HG02678 (cell line): ENCODE data around the gene DCAF6.
A peak's percentile ranks its signal among the peaks of the same experiment; 100 is the strongest.
"Not testable (repeated sequence)": the region's sequence is repeated elsewhere in the genome, so short reads cannot be mapped to it uniquely, and the experiment has no call there.

Experiments used
- ATAC-seq: cut with Tn5 transposase; IDR thresholded peaks from one replicate; pipeline ENCODE4 v1.9.1; 2021; ENCODE audit warnings: mild to moderate bottlenecking, moderate library complexity; ENCODE audit not compliant: unreplicated experiment

DCAF6 gene

DNA sequence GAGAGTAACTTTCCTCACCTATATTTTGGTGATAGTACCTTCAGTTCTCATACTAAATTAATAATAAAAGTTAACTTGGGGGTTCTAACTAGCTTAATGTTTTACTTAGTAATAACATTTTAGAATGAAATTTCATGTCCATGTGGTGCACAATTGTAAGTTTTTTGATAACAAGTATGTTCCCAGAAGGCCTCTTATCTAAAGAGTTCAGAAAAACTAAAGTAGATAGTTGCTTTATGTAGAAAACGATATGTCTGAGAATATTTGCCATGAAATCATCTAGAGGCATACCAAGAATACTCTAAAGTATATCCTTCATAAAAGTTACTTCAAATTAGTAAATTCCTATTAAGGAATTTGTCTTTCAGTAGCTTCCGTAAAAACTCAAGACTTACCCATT is 12.4 kb upstream of the DCAF6 start:
- no peak for ATAC-seq

DNA sequence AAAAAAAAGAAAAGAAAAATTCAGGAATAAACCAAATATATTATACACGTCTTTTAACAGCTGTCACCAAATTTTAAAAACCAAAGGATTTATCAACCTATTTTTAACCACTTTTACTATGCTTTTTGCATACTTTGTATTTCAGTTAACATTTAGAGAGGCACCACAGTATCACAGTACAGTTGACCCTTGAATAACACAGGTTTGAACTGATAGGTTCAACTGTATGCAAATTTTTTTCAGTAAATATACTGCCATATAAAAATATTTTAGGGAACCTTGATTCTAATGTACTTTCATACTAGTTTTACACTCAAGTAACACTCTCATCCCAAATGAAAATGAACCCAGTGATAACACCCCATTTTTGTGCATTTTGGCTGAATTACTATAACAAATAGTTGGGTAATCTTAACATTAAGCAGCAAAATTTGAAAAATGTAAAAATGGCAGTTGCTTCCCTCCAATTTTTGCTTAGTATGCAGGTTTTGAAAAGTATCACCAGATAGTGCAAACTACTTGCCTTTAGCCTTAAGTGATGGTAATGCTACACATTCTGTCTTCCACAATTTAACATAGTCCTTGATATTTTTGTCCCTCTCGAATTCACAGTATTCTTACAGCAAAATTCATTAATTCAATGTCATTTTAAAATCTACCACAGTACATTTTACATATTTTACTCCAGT is 11.8 kb upstream of the DCAF6 start:
- no peak for ATAC-seq

DNA sequence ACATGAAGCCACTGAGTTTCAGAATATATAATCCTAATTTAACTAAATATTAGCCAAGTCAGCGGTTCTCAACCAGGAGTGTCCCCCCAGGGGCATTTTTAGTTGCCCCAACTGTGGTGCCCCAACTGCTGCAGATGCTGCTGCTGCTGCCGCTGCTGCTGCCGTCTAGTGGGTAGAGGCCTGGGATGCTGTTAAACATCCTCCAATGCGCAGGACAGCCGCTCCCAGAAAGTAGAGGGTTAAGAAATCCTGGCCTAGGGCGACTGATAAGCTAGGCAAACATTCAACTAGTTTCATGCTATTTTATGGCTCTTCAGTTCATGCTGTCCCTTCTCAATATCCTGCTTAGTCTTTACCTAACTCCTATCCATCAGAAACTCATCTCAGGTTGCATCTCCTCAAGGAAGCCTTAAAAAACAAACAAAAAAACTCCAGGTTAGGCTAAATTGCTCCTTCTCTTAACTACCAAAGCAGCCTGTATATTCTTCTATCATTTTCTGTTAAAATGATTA is 9.9 kb upstream of the DCAF6 start:
- ATAC-seq, result no peak

DNA sequence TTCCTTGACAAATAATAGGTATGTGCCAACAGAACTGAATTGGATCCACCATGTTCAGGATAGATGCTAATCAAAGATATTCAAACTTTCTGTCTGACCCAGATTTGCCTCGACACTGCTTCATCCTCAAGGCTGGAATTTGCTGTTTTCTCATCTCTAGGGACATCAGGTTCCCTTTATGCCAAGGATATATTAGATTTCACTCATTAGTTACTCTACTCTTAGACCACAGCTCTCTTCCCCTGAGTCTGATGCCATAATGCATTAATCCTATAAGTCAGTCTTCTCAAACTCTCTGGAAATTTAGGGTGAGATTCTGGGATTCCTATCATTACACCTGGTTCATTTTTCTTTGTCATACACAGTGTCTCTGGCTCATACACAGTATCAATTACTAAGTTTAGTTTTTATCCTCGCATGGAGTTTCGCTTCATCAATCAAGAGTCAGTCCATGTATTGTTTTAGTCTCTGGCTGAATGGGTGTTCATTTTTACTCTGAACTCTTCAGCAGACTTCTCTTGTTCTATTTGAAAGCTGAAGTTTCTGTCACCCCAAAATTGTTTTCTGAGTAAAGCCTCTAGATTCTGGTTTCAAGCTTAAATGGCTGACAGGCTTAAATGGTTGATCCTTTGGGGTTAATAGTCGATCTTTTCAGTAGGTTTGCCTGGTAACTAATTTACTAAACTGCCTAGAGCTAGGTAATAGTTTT is 9.3 kb upstream of the DCAF6 start:
- peak; percentile 48 for ATAC-seq

DNA sequence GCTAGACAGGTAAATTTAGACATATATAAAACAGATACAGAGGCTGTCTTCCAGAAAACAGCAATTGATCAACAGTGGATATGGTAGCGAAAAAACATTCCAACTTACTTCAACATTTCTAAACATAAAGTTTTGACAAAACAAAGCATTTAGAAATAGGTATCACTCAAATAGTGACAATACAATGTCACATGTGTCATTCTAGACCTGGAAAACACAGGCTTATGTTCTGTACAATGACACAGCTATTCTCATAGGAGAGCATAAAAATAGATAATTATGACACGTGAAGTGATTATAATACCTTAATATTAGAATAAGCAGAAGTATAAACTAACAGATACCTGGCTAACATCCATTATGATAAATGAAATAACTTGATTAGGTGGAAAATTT is 8.0 kb upstream of the DCAF6 start:
- ATAC-seq, result no peak

DNA sequence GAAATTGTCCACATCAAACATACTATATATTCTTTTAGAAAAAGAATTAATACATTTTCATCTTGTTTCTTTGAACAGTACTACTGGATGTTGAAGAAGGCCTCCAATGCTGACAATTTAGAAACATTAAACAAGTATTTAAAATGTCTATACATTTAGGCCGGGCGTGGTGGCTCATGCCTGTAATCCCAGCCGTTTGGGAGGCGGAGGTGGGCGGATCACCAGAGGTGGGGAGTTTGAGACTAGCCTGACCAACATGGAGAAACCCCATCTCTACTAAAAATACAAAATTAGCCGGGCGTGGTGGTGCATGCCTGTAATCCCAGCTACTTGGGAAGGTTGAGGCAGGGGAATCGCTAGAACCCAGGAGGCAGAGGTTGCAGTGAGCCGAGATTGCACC is 7.6 kb upstream of the DCAF6 start:
- not testable (repeated sequence) for ATAC-seq

DNA sequence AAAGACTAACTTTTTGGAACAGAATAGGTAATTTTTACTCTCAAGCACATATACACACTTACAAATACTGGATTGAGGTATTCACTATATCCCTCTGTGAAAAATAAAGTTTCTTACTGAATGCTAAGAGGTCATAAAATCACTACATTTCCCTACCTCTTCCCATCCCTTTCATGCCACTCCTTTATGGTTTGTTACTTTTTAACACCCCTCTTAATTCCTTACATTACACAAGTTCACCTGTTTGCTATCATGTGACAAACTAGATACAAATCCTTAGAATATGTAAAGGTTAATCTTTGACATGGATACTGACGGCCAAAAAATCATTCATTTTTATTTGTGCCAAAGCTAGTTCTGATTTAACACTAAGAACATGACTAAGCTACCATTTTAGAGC is 6.8 kb upstream of the DCAF6 start:
- no peak for ATAC-seq

DNA sequence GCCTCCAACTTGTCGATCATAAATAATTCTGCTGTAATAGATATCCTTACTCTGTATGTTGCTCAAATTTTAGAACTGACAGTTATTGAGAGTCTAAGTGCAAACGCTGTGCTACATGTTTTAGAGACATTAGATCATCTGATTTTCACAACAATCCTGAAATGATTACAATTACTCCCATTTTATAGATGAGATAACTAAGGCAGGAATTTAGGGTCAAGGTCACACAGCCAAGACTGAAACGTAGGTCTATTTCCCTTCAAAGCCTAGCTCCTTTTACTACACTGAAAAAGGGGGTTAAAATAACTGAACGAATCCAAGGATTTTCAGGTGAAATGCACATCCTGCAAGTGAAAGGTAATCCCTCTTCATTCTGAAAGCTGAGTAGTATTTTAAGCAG is 2.7 kb upstream of the DCAF6 start:
- ATAC-seq, result no peak

DNA sequence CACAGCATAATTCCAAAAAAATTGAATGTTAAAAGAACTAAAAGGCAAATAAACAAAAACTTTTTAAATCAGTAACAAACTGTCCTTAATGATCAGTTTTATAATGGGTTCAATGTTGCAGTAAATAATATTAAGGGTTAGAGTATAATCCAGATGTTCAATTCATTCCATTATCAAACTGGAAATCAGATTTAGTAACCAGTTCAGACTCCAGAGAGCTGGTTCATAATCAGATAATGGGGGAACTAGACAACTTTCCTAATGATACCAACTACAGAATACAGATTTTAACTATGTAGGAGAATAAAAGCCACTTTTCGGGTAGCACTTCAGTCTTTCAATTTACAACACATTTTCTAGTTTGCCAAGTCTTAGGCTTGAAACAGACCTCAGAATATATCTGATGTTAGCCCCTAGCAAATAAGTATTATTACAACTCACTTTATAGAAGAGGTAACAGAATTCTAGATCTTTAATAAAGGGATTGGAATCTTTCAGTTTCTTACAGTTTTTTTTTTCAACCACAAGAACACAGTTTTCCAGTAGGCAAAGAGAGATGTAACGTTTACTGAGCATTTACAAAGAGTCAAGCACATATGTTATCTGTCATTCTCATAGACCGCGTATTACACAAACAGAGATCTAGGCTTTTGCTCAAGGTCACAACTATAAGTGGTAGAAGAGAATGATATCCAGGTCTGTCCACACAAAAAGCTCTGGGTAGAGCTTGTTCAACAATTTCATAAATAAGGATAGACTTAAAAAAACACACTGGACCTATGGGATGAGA is 1.9 kb upstream of the DCAF6 start:
- no peak for ATAC-seq

DNA sequence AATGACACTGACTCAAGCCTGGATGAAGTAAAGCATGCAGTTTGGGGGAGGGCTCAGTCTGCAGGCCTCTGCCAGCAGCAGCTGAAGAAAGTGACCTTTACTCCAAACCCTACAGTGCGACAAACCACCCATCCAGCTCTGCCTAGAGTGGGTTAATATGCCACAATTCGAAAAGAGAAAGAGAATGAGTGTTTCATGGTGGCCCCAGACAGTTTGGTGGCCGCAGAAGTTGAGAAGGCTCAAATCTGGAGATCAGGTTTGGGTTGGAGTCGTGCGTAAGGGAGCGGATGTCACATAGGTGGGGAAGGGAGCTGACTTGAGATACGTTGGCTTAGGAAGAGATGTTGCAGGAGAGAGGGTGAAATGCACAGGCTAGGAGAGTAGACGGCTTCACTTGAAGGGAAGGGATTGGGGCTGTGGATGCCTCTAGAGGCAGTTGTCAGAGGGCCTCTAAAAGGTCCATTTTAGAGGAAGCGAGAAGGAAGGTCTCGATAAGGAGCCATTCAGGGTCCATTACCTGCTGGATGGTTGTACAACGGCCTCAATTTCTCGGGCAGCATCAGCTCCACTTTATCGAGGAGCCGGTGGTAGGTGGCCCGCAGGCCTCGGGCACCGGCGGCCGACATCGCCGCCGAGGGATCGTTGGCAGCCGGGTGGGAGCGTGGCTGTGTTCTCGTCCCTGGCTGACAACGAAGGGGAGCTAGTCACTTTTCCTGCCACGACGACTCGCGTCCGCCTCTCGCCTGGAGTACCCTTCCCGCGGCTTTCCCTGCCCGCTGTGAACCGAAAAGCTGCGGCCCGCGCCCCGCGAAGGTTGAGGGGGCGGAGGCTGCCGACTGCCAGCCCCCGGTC is 1.0 kb upstream of the DCAF6 start:
- ATAC-seq, result peak; percentile 4

DNA sequence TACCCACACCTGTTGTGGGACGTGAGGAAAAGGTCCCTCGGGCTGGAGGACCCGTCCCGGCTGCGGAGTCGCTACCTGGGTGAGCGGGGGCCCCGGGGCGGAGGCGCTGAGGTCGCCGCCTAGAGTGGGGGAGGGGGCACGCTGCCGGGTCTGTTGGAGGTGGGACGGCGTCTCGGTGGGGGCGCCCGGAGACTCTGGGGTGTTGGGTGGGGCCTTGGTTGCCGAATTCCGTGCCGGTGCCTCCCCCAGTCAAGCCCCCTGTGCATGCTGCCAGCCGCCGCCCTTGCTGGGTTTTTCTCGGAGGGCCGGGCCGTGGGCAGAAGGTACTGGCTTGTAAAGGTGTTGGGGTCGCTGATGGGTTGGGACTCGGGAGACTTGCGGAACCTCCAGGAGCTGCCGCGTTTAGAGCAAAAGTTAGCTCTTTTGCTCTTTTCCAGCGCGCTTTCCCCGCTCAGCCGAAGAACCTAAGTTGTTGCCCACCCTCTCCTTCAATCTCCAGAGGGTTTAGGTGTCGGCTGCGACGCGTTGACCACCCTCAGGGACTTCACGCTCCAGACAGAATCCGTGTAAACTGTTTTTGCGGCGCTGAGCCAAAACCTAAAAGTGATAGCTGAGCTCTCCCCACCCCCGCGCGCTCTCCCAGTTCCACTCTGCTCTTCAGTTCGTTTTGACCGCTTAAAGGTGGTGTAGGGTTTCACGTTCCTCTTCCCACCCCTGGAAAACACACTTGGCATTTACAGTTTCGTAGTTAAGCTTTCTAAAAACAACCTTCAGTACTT is 636 bp downstream of the DCAF6 start, which contains the start of gene MPC2:
Gene MPC2 (minus strand): TSS at position 143 of the 779 bp plus-strand sequence. CDS start 1,231 bp downstream, outside the sequence.
- peak; percentile 10 for ATAC-seq

DNA sequence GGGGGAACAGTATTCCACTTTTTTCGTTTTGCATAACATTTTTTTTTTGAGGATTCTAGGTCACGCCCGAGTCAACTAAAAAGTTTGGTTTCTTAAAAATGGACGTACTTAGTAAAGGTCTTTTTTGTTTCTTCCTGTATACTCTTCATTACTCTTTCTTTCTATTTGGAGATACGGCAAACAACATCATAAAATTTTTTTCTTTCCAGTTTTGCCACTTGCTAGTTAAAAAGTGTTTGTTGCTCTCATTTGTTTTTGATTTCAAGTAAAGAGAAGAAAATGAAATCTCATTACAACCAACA is 1.2 kb downstream of the DCAF6 start:
- ATAC-seq, result no peak

DNA sequence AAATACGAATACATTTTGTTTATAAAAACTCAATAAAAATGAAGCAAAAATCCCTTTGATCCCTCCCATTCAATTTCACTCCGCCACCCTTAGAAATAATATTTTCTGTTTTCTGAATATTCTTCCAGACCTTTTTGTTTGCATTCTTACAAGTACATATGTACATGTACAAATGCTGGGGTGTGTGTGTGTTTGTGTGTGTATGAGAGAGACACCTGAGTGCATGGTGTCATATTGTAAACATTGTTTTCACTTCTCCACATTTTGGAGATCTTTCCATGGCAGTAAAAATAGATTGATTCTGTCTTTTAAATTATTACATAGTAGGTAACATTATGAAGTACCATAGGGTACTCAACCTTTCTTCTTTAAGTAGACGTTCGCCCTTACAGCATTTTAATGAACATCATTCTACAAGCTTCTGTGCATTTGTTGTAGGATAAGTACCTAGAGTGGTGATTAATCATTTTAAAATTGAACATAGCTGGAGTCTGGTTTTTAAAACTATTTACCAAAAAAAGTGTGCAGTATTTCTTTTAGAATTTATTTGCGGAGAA is 1.7 kb downstream of the DCAF6 start:
- no peak for ATAC-seq

DNA sequence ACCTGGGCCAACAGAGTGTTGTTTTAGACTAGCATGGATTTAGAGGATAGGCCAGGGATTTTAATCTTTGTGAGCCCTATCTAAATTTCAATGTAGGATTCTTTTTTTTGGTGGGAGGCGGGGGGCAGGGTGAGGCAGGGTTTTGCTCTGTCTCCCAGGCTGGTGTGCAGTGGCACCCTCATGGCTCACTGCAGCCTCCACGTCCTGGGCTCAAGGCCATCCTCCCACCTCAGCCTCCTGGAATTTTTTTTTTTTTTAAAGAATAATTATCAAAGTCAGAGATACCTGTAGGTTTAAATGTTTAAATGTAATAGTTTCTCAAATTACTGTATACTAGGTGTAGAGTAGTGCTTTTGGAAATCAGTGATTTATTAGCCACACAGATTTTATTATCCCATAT is 3.8 kb downstream of the DCAF6 start:
- ATAC-seq, result no peak

DNA sequence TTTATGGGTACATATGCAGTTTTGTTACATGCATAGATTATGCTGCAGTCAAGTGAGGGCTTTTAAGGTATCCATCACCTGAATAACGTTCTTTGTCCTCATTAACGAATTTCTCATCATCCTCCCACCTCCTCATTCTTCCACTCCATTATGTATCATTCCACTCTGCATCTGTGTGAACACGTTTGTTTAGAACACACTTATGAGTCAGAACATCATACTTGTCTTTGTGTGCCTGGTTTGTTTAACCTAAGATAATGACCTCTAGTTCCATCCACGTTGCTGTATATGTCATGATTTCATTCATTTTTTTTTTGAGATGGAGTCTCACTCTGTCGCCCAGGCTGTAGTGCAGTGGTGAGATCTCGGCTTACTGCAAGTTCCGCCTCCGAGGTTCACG is 7.1 kb downstream of the DCAF6 start:
- ATAC-seq, result no peak

DNA sequence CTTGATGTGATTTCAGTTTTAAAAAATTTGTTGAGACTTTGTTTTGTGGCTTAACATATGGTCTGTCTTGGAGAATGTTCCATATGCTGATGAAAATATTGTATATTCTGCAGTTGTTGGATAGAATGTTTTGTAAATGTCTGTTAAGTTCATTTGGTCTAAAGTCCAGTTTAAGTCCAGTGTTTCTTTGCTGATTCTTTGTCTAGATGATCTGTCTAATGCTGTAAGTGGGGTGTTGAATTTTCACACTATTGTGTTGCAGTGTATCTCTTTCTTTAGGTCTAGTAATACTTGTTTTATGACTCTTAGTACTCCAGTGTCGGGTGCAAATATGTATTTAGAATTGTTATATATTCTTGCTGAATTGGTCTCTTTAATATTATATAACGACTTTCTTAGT is 11.2 kb downstream of the DCAF6 start:
- ATAC-seq, result no peak

DNA sequence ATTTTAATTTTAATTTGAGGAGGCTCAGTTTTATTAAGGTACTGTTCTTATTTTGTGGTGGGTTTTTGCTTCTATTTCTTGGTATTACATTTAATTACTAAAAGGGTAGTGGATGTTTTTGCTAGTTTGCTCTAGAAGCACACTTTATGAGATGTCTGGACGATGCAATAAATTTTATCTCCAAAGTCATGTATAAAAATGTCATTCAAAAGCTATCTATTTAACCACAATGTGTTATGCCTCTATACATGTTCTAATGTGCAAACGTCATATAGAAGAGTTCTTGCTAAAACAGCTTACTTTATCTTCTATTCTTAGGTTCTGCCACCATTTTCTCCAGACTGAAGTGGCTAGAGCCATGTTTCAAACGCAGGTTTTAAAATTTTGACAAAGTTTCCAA is 13.3 kb downstream of the DCAF6 start:
- no peak for ATAC-seq

DNA sequence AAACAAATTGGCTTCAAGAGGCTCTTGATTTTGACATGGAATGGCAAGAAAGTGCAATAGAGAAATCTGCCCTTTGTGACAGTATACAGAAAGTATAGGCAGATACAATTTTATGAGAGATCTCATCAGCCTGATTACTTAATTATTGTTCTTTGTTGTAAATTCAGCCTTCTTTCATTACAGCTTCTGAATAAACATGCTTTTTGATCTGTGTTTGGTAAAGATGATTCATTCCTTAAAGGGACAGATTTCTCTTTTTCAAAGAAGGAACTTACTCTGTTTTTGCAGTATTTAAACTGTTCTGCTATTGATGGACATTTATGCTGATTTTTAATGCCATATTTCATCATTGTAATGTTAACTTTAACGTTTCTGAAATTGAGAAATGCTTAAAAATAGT is 14.1 kb downstream of the DCAF6 start:
- no peak for ATAC-seq

DNA sequence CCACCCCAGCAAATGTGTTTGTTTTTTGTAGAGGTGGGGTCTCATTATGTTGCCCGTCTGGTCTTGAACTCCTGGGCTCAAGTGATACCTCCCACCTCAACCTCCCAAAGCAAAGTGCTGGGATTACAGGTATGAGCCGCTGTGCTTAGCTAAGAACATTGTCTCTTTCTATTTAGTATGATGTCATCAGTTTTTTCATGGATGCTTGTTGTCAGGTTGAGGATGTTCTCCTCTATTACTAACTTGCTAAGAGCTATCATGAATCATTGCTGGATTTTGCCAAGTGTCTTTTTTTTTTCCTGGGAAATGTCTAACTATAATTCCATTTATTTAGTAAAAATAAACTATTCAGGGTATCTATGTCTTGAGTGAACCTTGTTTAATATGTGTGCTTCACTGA is 19.4 kb downstream of the DCAF6 start:
- ATAC-seq, result no peak

DNA sequence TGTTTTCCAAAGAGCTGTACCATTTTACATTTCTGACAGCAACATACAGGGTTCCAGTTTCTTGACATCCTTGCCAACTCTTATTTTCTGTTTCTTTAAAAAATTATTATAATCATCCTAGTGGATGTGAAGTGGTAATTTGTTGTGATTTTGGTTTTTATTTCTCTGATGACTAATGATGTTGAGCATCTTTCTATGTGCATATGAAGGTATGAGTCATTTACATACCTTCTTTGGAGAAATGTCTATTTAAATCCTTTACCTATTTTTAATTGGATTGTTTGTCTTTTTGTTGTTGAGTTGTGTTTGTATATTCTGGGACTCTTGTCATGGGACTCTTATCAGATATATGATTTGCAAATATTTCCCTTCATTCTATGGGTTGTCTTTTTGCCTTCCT is 21.2 kb downstream of the DCAF6 start:
- no peak for ATAC-seq
